ENCODE measurements around the gene TMEM132D. TPM values are rescaled to one million over a fixed set of nuclear protein-coding genes. Genes with fewer than 3 reads are reported as not detected.
"Not testable (repeated sequence)": the region's sequence is repeated elsewhere in the genome, so short reads cannot be mapped to it uniquely, and the experiment has no call there.

Gene TMEM132D
- total RNA-seq, 1 experiment from 2014 or later: 0.05 TPM

- no peak for DNase-seq (ENCODE audit: low read depth)
These were observed 835.1 kb downstream of the TMEM132D start for GRCh38 chr12:129068684-129069083.

GRCh38 chr12:129067491-129067890, 836.3 kb downstream of the TMEM132D start:
- no peak for DNase-seq (ENCODE audit: low read depth)

- no peak for DNase-seq (ENCODE audit: low read depth)
These were observed 839.5 kb downstream of the TMEM132D start for GRCh38 chr12:129064209-129064855.

- DNase-seq (ENCODE audit: low read depth): no peak
These were observed 840.2 kb downstream of the TMEM132D start for GRCh38 chr12:129063600-129063999.

GRCh38 chr12:129053232-129053631, 850.6 kb downstream of the TMEM132D start:
- DNase-seq (ENCODE audit: low read depth): no peak

GRCh38 chr12:129052373-129052772, 851.5 kb downstream of the TMEM132D start:
- DNase-seq (ENCODE audit: low read depth): no peak

- peak; percentile 3 for DNase-seq (ENCODE audit: low read depth)
These were observed 853.9 kb downstream of the TMEM132D start for GRCh38 chr12:129049917-129050316.

GRCh38 chr12:129043334-129043733, 860.5 kb downstream of the TMEM132D start:
- not testable (repeated sequence) for DNase-seq (ENCODE audit: low read depth)

- DNase-seq (ENCODE audit: low read depth): no peak
These were observed 867.7 kb downstream of the TMEM132D start for GRCh38 chr12:129036135-129036534.

GRCh38 chr12:129034558-129035289, 869.1 kb downstream of the TMEM132D start:
- no peak for DNase-seq (ENCODE audit: low read depth)

GRCh38 chr12:129028844-129029243, 875.0 kb downstream of the TMEM132D start:
- DNase-seq (ENCODE audit: low read depth): no peak

GRCh38 chr12:129025055-129025454, 878.8 kb downstream of the TMEM132D start:
- no peak for DNase-seq (ENCODE audit: low read depth)

Measured in M059J (cell line).